HepG2 (cell line): ENCODE measurements around the gene GTF2B. TPM values are rescaled to one million over a fixed set of nuclear protein-coding genes. Genes with fewer than 3 reads are reported as not detected.

Experiments used
- CAMTA2 ChIP-seq: sonication (generic); formaldehyde crosslinking; IDR thresholded peaks from 2 replicates; pipeline ENCODE4 v1.4.0; 2020; ENCODE audit warnings: mild to moderate bottlenecking, missing genetic modification reagents, borderline replicate concordance
- ESRRA ChIP-seq: sonication (generic); formaldehyde crosslinking; IDR thresholded peaks from 2 replicates; pipeline ENCODE4 v1.5.1; 2020; ENCODE audit warnings: mild to moderate bottlenecking, low read depth, missing genetic modification reagents
- ISL2 ChIP-seq: sonication (generic); formaldehyde crosslinking; IDR thresholded peaks from 2 replicates; pipeline ENCODE4 v1.5.0; 2020; ENCODE audit warnings: missing genetic modification reagents
- JUN ChIP-seq: sonication (generic); formaldehyde crosslinking; IDR thresholded peaks from 2 replicates; pipeline ENCODE4 v1.4.0; 2020; ENCODE audit warnings: mild to moderate bottlenecking, missing genetic modification reagents
- NCOR1 ChIP-seq: fragments of 200-600 bp; sonication (generic); IDR thresholded peaks from 2 replicates; pipeline ENCODE4 v1.7.0; 2017; ENCODE audit warnings: antibody characterized with exemption, low read length, borderline replicate concordance
- SIN3B ChIP-seq: fragments of 150-350 bp; IDR thresholded peaks from 2 replicates; pipeline ENCODE4 v1.6.1; 2014; ENCODE audit warnings: low read length
- SMAD9 ChIP-seq: sonication (generic); formaldehyde crosslinking; IDR thresholded peaks from 2 replicates; pipeline ENCODE4 v1.5.1; 2020; ENCODE audit warnings: mild to moderate bottlenecking, missing genetic modification reagents
- SNAPC2 ChIP-seq: sonication (generic); formaldehyde crosslinking; IDR thresholded peaks from 2 replicates; pipeline ENCODE4 v1.8.1; 2022; ENCODE audit warnings: mild to moderate bottlenecking, missing genetic modification reagents
- ZNF3 ChIP-seq: IDR thresholded peaks from 2 replicates; pipeline ENCODE4 v1.7.0; 2017; ENCODE audit warnings: inconsistent platforms
- ZNF326 ChIP-seq: sonication (generic); formaldehyde crosslinking; IDR thresholded peaks from 2 replicates; pipeline ENCODE4 v1.4.0; 2020; ENCODE audit warnings: missing genetic modification reagents, borderline replicate concordance
- ZNF329 ChIP-seq: sonication (generic); formaldehyde crosslinking; IDR thresholded peaks from 2 replicates; pipeline ENCODE4 v1.9.0; 2021; ENCODE audit warnings: low read depth, mild to moderate bottlenecking, missing genetic modification reagents
- ZNF484 ChIP-seq: sonication (generic); formaldehyde crosslinking; IDR thresholded peaks from 2 replicates; pipeline ENCODE4 v1.5.1; 2020; ENCODE audit warnings: mild to moderate bottlenecking, low read depth, missing genetic modification reagents, borderline replicate concordance
- ZNF577 ChIP-seq: sonication (generic); formaldehyde crosslinking; IDR thresholded peaks from 2 replicates; pipeline ENCODE4 v1.4.0; 2020; ENCODE audit warnings: mild to moderate bottlenecking, low read depth, missing genetic modification reagents, borderline replicate concordance
- polyA plus RNA-seq, 8 experiments: library from polyadenylated mRNA; depleted of rRNA in 3 of 8; stranded (reverse) in 7 of 8; unstranded in 1 of 8; fragments of >200 nt; fragmentation: Illumina TruSeq in 4 of 8; extraction: Trizol in 4 of 8; gene quantifications; 2 replicates each; pipeline versions ENCODE4 v1.2.1 to v1.2.3, GENCODE V29; 2011 to 2016; ENCODE audit warnings: low read depth in 4 of 8, missing spikeins in 1 of 8, mixed read lengths in 1 of 8; ENCODE audit not compliant: insufficient read depth in 1 of 8
- total RNA-seq, 5 experiments: library from RNA; depleted of rRNA; stranded (reverse); fragments of >200 nt; fragmentation: Illumina TruSeq; extraction: Trizol; gene quantifications; 2 replicates each; pipeline ENCODE4 v1.2.3, GENCODE V29; 2016; ENCODE audit warnings: low read depth in 1 of 5
- TF ChIP-seq, protein P1 (sequence below): sonication (generic); formaldehyde crosslinking; IDR thresholded peaks from 2 replicates; pipeline ENCODE4 v1.4.0; 2020; ENCODE audit warnings: missing genetic modification reagents, borderline replicate concordance
- TF ChIP-seq, protein P2 (sequence below): IDR thresholded peaks from 2 replicates; pipeline ENCODE4 v1.6.1; 2018; ENCODE audit warnings: missing genetic modification reagents, mild to moderate bottlenecking, missing compliant biosample characterization
- TF ChIP-seq, protein P3 (sequence below): sonication (generic); formaldehyde crosslinking; IDR thresholded peaks from 2 replicates; pipeline ENCODE4 v1.4.0; 2020; ENCODE audit warnings: missing genetic modification reagents, borderline replicate concordance
- TF ChIP-seq, protein P4 (sequence below): sonication (generic); formaldehyde crosslinking; IDR thresholded peaks from 2 replicates; pipeline ENCODE4 v1.9.0; 2022; ENCODE audit warnings: missing genetic modification reagents, mild to moderate bottlenecking, borderline replicate concordance
- TF ChIP-seq, protein P5 (sequence below): sonication (generic); formaldehyde crosslinking; IDR thresholded peaks from 2 replicates; pipeline ENCODE4 v1.4.0; 2020; ENCODE audit warnings: mild to moderate bottlenecking, missing genetic modification reagents
- TF ChIP-seq, protein P6 (sequence below): sonication (generic); formaldehyde crosslinking; IDR thresholded peaks from 2 replicates; pipeline ENCODE4 v1.5.0; 2020; ENCODE audit warnings: mild to moderate bottlenecking, missing genetic modification reagents
- TF ChIP-seq, protein P7 (sequence below): sonication (generic); formaldehyde crosslinking; IDR thresholded peaks from 2 replicates; pipeline ENCODE4 v1.8.0; 2022; ENCODE audit warnings: missing genetic modification reagents, low read depth, mild to moderate bottlenecking, borderline replicate concordance

The GTF2B gene
- total and polyA plus RNA-seq, 2 of the 13 experiments (the other 11 are each of a cell fraction or from before 2014, with no cell fraction given), result 31.5 to 43.4 TPM

DNA sequence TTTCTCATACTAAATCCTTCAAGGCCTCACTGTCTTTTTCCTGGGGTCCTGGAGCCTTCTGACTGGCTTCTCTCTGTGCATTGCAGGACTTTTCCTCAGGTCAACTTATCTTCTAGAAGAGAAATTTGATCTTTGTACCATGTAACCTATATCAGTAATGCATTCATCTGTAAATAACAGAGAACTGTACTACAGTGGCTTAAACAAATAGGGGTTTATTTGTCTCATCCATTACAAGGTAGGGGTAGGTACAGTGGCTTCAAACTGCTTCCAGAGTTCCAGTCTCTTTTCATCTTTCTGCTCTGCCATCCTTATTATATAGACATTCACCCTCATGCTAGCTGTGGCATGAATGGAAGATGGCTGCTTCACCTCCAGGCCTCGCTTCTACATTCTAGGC is 29.5 kb upstream of the GTF2B start (continued):
- TF ChIP-seq, protein P1, sequence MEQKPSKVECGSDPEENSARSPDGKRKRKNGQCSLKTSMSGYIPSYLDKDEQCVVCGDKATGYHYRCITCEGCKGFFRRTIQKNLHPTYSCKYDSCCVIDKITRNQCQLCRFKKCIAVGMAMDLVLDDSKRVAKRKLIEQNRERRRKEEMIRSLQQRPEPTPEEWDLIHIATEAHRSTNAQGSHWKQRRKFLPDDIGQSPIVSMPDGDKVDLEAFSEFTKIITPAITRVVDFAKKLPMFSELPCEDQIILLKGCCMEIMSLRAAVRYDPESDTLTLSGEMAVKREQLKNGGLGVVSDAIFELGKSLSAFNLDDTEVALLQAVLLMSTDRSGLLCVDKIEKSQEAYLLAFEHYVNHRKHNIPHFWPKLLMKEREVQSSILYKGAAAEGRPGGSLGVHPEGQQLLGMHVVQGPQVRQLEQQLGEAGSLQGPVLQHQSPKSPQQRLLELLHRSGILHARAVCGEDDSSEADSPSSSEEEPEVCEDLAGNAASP, result peak; percentile 26; the same call in 1 of the 2 replicates
- TF ChIP-seq, protein P2, sequence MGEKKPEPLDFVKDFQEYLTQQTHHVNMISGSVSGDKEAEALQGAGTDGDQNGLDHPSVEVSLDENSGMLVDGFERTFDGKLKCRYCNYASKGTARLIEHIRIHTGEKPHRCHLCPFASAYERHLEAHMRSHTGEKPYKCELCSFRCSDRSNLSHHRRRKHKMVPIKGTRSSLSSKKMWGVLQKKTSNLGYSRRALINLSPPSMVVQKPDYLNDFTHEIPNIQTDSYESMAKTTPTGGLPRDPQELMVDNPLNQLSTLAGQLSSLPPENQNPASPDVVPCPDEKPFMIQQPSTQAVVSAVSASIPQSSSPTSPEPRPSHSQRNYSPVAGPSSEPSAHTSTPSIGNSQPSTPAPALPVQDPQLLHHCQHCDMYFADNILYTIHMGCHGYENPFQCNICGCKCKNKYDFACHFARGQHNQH (CRISPR knock-in tag), result no peak
- TF ChIP-seq, protein P3, sequence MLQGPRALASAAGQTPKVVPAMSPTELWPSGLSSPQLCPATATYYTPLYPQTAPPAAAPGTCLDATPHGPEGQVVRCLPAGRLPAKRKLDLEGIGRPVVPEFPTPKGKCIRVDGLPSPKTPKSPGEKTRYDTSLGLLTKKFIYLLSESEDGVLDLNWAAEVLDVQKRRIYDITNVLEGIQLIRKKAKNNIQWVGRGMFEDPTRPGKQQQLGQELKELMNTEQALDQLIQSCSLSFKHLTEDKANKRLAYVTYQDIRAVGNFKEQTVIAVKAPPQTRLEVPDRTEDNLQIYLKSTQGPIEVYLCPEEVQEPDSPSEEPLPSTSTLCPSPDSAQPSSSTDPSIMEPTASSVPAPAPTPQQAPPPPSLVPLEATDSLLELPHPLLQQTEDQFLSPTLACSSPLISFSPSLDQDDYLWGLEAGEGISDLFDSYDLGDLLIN (CRISPR knock-in tag), result no peak
- TF ChIP-seq, protein P4, sequence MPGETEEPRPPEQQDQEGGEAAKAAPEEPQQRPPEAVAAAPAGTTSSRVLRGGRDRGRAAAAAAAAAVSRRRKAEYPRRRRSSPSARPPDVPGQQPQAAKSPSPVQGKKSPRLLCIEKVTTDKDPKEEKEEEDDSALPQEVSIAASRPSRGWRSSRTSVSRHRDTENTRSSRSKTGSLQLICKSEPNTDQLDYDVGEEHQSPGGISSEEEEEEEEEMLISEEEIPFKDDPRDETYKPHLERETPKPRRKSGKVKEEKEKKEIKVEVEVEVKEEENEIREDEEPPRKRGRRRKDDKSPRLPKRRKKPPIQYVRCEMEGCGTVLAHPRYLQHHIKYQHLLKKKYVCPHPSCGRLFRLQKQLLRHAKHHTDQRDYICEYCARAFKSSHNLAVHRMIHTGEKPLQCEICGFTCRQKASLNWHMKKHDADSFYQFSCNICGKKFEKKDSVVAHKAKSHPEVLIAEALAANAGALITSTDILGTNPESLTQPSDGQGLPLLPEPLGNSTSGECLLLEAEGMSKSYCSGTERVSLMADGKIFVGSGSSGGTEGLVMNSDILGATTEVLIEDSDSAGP (CRISPR knock-in tag), result no peak
- TF ChIP-seq, protein P5, sequence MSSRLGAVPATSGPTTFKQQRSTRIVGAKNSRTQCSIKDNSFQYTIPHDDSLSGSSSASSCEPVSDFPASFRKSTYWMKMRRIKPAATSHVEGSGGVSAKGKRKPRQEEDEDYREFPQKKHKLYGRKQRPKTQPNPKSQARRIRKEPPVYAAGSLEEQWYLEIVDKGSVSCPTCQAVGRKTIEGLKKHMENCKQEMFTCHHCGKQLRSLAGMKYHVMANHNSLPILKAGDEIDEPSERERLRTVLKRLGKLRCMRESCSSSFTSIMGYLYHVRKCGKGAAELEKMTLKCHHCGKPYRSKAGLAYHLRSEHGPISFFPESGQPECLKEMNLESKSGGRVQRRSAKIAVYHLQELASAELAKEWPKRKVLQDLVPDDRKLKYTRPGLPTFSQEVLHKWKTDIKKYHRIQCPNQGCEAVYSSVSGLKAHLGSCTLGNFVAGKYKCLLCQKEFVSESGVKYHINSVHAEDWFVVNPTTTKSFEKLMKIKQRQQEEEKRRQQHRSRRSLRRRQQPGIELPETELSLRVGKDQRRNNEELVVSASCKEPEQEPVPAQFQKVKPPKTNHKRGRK (CRISPR knock-in tag), result no peak
- TF ChIP-seq ZNF577 (CRISPR knock-in tag), result no peak
- no peak for TF ChIP-seq ZNF484 (CRISPR knock-in tag)
- TF ChIP-seq, protein P6, sequence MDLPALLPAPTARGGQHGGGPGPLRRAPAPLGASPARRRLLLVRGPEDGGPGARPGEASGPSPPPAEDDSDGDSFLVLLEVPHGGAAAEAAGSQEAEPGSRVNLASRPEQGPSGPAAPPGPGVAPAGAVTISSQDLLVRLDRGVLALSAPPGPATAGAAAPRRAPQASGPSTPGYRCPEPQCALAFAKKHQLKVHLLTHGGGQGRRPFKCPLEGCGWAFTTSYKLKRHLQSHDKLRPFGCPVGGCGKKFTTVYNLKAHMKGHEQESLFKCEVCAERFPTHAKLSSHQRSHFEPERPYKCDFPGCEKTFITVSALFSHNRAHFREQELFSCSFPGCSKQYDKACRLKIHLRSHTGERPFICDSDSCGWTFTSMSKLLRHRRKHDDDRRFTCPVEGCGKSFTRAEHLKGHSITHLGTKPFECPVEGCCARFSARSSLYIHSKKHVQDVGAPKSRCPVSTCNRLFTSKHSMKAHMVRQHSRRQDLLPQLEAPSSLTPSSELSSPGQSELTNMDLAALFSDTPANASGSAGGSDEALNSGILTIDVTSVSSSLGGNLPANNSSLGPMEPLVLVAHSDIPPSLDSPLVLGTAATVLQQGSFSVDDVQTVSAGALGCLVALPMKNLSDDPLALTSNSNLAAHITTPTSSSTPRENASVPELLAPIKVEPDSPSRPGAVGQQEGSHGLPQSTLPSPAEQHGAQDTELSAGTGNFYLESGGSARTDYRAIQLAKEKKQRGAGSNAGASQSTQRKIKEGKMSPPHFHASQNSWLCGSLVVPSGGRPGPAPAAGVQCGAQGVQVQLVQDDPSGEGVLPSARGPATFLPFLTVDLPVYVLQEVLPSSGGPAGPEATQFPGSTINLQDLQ (CRISPR knock-in tag), result no peak
- TF ChIP-seq ISL2 (CRISPR knock-in tag), result peak; percentile 90
- no peak for TF ChIP-seq ESRRA (CRISPR knock-in tag)
- no peak for TF ChIP-seq CAMTA2 (CRISPR knock-in tag)
- TF ChIP-seq, protein P7, sequence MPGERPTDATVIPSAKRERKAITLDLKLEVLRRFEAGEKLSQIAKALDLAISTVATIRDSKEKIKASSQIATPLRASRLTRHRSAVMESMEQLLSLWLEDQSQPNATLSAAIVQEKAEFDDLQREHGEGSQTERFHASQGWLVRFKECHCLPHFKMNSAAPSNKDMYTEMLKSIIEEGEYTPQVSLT (CRISPR knock-in tag), result no peak
- peak; percentile 48; the same call in 1 of the 2 replicates for TF ChIP-seq NCOR1
- no peak for TF ChIP-seq ZNF329 (CRISPR knock-in tag)
- TF ChIP-seq ZNF326 (CRISPR knock-in tag), result no peak
- no peak for TF ChIP-seq JUN (CRISPR knock-in tag)
- no peak for TF ChIP-seq SIN3B
- no peak for TF ChIP-seq SNAPC2 (CRISPR knock-in tag)
- TF ChIP-seq ZNF3 (CRISPR knock-in tag), result no peak
- TF ChIP-seq SMAD9 (CRISPR knock-in tag), result no peak
